GM21529 (cell line): ENCODE data around the gene CYP17A1.
"Not testable (repeated sequence)": the region's sequence is repeated elsewhere in the genome, so short reads cannot be mapped to it uniquely, and the experiment has no call there.

ENCODE experiments used
- ATAC-seq: cut with Tn5 transposase; IDR thresholded peaks from one replicate; pipeline ENCODE4 v1.9.1; 2021; ENCODE audit not compliant: unreplicated experiment

The CYP17A1 gene

GRCh38 chr10:102835007-102835482 lies 2.2 kb downstream of the CYP17A1 start:
- peak; percentile 61 for ATAC-seq

- ATAC-seq = no peak
Observed at GRCh38 chr10:102834143-102834542, 3.1 kb downstream of the CYP17A1 start.

- ATAC-seq = no peak
Observed at GRCh38 chr10:102832987-102833386, 4.2 kb downstream of the CYP17A1 start.

GRCh38 chr10:102832248-102832647 lies 5.0 kb downstream of the CYP17A1 start:
- ATAC-seq = no peak

GRCh38 chr10:102831322-102832071 lies 5.7 kb downstream of the CYP17A1 start:
- ATAC-seq = no peak

GRCh38 chr10:102827597-102827975 lies 9.6 kb downstream of the CYP17A1 start:
- no peak for ATAC-seq

GRCh38 chr10:102826148-102826796 lies 10.9 kb downstream of the CYP17A1 start:
- ATAC-seq = no peak

GRCh38 chr10:102824664-102825063 lies 12.5 kb downstream of the CYP17A1 start:
- ATAC-seq = no peak

- no peak for ATAC-seq
Observed at GRCh38 chr10:102822222-102822621, 15.0 kb downstream of the CYP17A1 start.

GRCh38 chr10:102820008-102820407 lies 17.2 kb downstream of the CYP17A1 start:
- not testable (repeated sequence) for ATAC-seq

- no peak for ATAC-seq
Observed at GRCh38 chr10:102819054-102819453, 18.2 kb downstream of the CYP17A1 start.

- no peak for ATAC-seq
Observed at GRCh38 chr10:102817175-102817574, 20.0 kb downstream of the CYP17A1 start.

- no peak for ATAC-seq
Observed at GRCh38 chr10:102815790-102816549, 21.2 kb downstream of the CYP17A1 start.

- no peak for ATAC-seq
Observed at GRCh38 chr10:102814873-102815661, 22.1 kb downstream of the CYP17A1 start.

- no peak for ATAC-seq
Observed at GRCh38 chr10:102814453-102814871, 22.8 kb downstream of the CYP17A1 start.

- ATAC-seq = no peak
Observed at GRCh38 chr10:102813734-102814452, 23.3 kb downstream of the CYP17A1 start.

GRCh38 chr10:102813017-102813541 lies 24.1 kb downstream of the CYP17A1 start:
- ATAC-seq = no peak

- no peak for ATAC-seq
Observed at GRCh38 chr10:102812231-102812876, 24.9 kb downstream of the CYP17A1 start.

GRCh38 chr10:102811346-102811745 lies 25.9 kb downstream of the CYP17A1 start:
- ATAC-seq = no peak
